Vagina (tissue), 2 donors: ENCODE data around the gene YAF2.

ENCODE experiments used
- POLR2A ChIP-seq, 2 donors: fragments of 450-650 bp; IDR thresholded peaks; one replicate each; pipeline ENCODE4 v1.6.1; 2017; ENCODE audit warnings: antibody characterized with exemption in 2 of 2, mild to moderate bottlenecking in 2 of 2, moderate library complexity in 2 of 2
- POLR2AphosphoS5 ChIP-seq, 2 donors: sonication (generic); formaldehyde crosslinking; IDR thresholded peaks; one replicate each; pipeline ENCODE4 v1.9.0; 2017; ENCODE audit warnings: antibody characterized with exemption in 2 of 2, mild to moderate bottlenecking in 2 of 2, low read depth in 1 of 2; ENCODE audit not compliant: insufficient read depth in 1 of 2
- TF ChIP-seq, protein P1 (sequence below), 3 experiments: fragments of 450-650 bp in 2 of 3; fragments of 200-600 bp in 1 of 3; sonication (generic) in 1 of 3; IDR thresholded peaks; one replicate each; pipeline ENCODE4 v1.5.1; 2017 to 2019; ENCODE audit warnings: antibody characterized with exemption in 3 of 3, mild to moderate bottlenecking in 2 of 3, moderate library complexity in 2 of 3

DNA sequence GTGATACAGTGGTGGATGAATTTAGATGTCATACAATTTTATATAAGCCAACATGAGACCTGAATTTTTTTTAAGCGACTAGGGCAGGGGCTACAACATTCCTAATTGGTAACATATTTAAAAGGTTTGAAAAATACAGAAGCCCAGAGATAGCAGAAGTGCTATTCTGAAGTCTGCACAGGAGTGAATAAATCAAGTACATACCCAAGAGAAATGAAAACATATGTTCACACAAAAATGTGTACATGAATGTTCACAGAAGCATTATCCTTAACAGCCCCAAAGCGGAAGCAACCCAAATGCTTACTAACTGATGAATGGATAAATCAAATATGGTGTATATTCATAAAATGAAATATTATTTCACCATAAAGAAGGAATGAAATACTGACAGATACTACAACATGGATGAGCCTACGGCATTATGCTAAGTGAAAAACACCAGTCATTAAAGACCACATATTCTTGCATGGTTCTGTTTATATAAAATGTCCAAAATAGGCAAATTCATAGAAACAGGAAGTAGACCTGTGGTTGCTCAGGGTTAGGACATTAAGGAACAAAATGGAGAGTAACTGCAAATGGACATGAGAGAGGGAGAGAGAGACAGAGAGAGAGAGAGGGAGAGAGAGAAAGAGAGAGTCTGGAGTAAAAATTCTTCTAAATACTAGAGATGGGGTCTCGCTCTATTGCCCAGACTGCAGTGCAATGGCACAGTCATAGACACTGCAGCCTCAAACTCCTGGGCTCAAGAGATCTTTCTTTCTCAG, 65.4 kb downstream of the YAF2 start:
- TF ChIP-seq, protein P1, sequence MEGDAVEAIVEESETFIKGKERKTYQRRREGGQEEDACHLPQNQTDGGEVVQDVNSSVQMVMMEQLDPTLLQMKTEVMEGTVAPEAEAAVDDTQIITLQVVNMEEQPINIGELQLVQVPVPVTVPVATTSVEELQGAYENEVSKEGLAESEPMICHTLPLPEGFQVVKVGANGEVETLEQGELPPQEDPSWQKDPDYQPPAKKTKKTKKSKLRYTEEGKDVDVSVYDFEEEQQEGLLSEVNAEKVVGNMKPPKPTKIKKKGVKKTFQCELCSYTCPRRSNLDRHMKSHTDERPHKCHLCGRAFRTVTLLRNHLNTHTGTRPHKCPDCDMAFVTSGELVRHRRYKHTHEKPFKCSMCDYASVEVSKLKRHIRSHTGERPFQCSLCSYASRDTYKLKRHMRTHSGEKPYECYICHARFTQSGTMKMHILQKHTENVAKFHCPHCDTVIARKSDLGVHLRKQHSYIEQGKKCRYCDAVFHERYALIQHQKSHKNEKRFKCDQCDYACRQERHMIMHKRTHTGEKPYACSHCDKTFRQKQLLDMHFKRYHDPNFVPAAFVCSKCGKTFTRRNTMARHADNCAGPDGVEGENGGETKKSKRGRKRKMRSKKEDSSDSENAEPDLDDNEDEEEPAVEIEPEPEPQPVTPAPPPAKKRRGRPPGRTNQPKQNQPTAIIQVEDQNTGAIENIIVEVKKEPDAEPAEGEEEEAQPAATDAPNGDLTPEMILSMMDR (IDR thresholded peaks at IDR 0.05): no peak
- TF ChIP-seq POLR2A (IDR thresholded peaks at IDR 0.05) (no peak), POLR2AphosphoS5 (IDR thresholded peaks at IDR 0.05; ENCODE audit: insufficient read depth in 1 of 2, low read depth in 1 of 2) (no peak)
